GM18519 (cell line): ENCODE measurements around the gene LIN7C.
"Not testable (repeated sequence)": the region's sequence is repeated elsewhere in the genome, so short reads cannot be mapped to it uniquely, and the experiment has no call there.

Experiments
- ATAC-seq: cut with Tn5 transposase; IDR thresholded peaks from one replicate; pipeline ENCODE4 v1.9.1; 2021; ENCODE audit warnings: mild to moderate bottlenecking, moderate library complexity; ENCODE audit not compliant: unreplicated experiment, low FRiP score

Gene LIN7C

GRCh38 chr11:27452147-27452546 lies 54.4 kb downstream of the LIN7C start:
- ATAC-seq, result no peak

GRCh38 chr11:27451244-27451965 lies 55.2 kb downstream of the LIN7C start:
- ATAC-seq, result no peak

GRCh38 chr11:27448184-27448540 lies 58.4 kb downstream of the LIN7C start:
- ATAC-seq, result not testable (repeated sequence)

- no peak for ATAC-seq
These were observed 59.0 kb downstream of the LIN7C start for GRCh38 chr11:27447288-27448183.

GRCh38 chr11:27445625-27446024 lies 60.9 kb downstream of the LIN7C start:
- no peak for ATAC-seq

- no peak for ATAC-seq
These were observed 61.8 kb downstream of the LIN7C start for GRCh38 chr11:27444801-27445215.
